ENCODE results near the gene STK16.

GRCh38 chr2:219234331-219234730 is 10.9 kb upstream of the STK16 start:
- TF ChIP-seq, protein P1, sequence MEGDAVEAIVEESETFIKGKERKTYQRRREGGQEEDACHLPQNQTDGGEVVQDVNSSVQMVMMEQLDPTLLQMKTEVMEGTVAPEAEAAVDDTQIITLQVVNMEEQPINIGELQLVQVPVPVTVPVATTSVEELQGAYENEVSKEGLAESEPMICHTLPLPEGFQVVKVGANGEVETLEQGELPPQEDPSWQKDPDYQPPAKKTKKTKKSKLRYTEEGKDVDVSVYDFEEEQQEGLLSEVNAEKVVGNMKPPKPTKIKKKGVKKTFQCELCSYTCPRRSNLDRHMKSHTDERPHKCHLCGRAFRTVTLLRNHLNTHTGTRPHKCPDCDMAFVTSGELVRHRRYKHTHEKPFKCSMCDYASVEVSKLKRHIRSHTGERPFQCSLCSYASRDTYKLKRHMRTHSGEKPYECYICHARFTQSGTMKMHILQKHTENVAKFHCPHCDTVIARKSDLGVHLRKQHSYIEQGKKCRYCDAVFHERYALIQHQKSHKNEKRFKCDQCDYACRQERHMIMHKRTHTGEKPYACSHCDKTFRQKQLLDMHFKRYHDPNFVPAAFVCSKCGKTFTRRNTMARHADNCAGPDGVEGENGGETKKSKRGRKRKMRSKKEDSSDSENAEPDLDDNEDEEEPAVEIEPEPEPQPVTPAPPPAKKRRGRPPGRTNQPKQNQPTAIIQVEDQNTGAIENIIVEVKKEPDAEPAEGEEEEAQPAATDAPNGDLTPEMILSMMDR (IDR thresholded peaks at IDR 0.05): no peak
- TF ChIP-seq POLR2A (IDR thresholded peaks at IDR 0.05): no peak
